Adipose tissue (tissue), 3 donors: ENCODE data around the gene SCLT1. TPM values are rescaled to one million over a fixed set of nuclear protein-coding genes. Genes with fewer than 3 reads are reported as not detected.

ENCODE experiments used
- H3K27ac ChIP-seq: one replicate; pipeline ENCODE4 v1.5.1; 2013; ENCODE audit warnings: low read depth, low read length
- WGBS, 3 donors: extraction: QIAGEN DNeasy Blood & Tissue Kit; methylation state at CpG; one replicate each; pipeline ENCODE4 v1.1.7; 2013; 5-methylcytosine and 5-hydroxymethylcytosine counted together
- polyA plus RNA-seq, 3 donors: library from polyadenylated mRNA; stranded (reverse); fragments of 200-250 nt; gene quantifications; one replicate each; pipeline ENCODE4 v1.2.3, GENCODE V29; 2013
- donor health status: healthy with polysubstance abuse.
- donor health status: Bipolar disorder and iron deficiency.
- donor health status: healthy.

SCLT1 gene
- polyA plus RNA-seq, 3 donors, result 1.8 to 5.4 (median 3.0) TPM

DNA sequence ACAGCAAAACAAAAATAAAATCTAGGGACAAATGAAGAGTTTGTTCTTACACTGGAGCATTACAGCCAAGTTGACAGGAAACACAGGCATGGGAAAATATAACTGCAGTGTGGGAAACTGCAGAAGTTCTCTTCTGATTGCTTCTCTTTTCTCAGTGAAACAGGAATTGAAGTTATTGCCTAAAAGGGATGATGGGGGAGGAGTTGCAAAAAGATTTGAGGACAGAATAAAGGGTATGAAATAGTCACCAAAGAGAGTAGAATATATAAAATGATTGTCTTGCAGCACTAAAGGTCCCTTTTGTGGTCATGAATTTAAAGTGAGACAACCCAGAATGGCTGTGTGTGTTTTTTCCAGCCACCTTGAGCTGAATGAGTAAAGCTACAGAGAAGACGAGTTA is 180.1 kb downstream of the SCLT1 start:
- no peak overlapping the region for H3K27ac ChIP-seq
- 57 to 76% (median 58%) methylated on average over 1 of the region's 1 CpG for WGBS, 3 donors

- WGBS, 3 donors, result 53 to 81% (median 65%) methylated on average over 5 of the region's 5 CpGs
- H3K27ac ChIP-seq, result no peak overlapping the region
These were observed 184.6 kb downstream of the SCLT1 start for GRCh38 chr4:128908735-128909134.

GRCh38 chr4:128907981-128908380 is 185.4 kb downstream of the SCLT1 start:
- H3K27ac ChIP-seq, result no peak overlapping the region
- WGBS, 3 donors, result 71 to 95% (median 75%) methylated on average over 2 of the region's 2 CpGs

DNA sequence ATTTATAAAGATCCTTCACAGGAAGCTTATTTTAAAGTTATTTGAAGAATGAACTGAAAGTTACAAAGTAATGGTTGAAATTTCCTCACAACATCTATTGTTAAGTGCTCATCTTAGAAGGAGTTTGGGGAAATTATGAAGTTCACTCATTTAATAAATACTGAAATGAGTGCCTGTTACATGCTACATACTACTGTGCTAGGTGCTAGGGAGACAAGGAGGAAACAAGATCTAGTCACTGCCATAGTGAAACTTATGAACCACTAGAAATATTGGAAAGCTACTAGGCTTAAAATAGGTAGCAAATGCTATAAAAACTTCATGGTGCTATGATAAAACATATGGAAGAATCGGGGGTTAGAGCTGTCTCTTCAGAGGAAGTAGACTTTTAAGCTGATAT is 186.8 kb downstream of the SCLT1 start:
- 74 to 79% (median 76%) methylated on average over 1 of the region's 1 CpG for WGBS, 3 donors
- no peak overlapping the region for H3K27ac ChIP-seq

DNA sequence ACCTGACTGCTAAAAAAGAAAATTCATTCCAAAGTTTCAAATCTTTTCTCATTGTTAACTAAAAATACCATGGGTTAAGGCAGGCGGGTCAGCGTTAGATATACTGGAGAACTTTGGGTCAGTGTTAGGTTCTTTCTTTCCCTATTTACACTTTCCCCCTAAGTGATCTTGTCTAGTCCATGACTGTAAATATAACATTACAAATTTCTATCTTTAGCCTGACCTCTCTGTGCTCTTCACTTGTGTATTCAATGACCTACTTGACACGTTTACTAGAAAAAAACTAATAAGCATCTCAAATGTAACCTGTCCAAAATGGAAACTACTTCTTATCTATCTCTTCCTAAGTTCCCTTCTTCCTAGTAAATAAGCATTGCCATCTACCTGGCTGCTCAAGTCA is 188.5 kb downstream of the SCLT1 start:
- WGBS, 3 donors, result 90 to 96% (median 95%) methylated on average over 3 of the region's 3 CpGs

GRCh38 chr4:128880662-128881061 is 212.7 kb downstream of the SCLT1 start:
- WGBS, 3 donors, result 68 to 80% (median 73%) methylated on average over 4 of the region's 4 CpGs
- no peak overlapping the region for H3K27ac ChIP-seq

More for the DNA sequence above, 188.5 kb downstream of the SCLT1 start:
- no peak overlapping the region for H3K27ac ChIP-seq

DNA sequence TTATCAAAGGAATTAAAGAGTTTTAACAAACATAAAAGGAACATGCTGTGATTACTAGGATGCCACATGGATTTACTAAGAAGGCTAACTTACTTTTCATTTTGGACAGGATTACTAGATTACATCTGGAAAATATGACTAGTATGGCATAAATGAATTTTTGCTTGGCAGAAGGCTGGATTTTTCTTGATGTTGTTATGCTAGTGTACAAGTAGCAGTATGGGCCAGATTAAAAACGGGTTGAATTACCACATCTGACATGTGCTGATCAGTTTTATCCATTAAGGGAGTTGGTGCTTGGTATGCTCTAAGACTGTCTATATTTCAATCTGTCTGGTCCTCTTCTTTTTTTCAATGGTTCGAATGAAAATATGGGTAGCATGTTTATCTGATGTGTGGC is 213.4 kb downstream of the SCLT1 start:
- no peak overlapping the region for H3K27ac ChIP-seq
- 80 to 88% (median 86%) methylated on average over 2 of the region's 2 CpGs for WGBS, 3 donors

DNA sequence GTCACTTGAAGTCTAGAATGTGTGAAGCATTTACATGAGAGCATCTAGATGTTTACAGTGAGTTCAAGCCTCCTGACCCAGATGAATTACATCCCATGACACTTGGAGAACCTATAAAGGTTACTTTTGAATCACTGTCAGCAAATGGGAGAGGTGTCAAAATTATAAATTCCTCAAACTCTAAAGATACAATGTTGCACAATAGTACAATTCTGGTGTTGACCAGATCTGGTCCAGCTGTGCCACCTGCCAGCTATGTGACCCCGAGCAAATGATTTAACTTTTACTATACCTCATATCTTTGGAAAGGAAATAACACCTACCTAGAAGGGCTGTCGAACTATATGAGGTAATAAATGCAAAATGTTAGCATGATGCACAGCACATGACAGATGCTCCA is 214.1 kb downstream of the SCLT1 start:
- 68 to 91% (median 86%) methylated on average over 2 of the region's 2 CpGs for WGBS, 3 donors
- H3K27ac ChIP-seq, result no peak overlapping the region

GRCh38 chr4:128877934-128878333 is 215.4 kb downstream of the SCLT1 start:
- no peak overlapping the region for H3K27ac ChIP-seq
- 93 to 96% (median 96%) methylated on average over 4 of the region's 4 CpGs for WGBS, 3 donors

- no peak overlapping the region for H3K27ac ChIP-seq
- WGBS, 3 donors, result 79 to 83% (median 81%) methylated on average over 2 of the region's 2 CpGs
These were observed 217.1 kb downstream of the SCLT1 start for GRCh38 chr4:128876200-128876599.

- no peak overlapping the region for H3K27ac ChIP-seq
- 95 to 96% (median 95%) methylated on average over 9 of the region's 9 CpGs for WGBS, 3 donors
These were observed 221.4 kb downstream of the SCLT1 start for GRCh38 chr4:128871948-128872347.

DNA sequence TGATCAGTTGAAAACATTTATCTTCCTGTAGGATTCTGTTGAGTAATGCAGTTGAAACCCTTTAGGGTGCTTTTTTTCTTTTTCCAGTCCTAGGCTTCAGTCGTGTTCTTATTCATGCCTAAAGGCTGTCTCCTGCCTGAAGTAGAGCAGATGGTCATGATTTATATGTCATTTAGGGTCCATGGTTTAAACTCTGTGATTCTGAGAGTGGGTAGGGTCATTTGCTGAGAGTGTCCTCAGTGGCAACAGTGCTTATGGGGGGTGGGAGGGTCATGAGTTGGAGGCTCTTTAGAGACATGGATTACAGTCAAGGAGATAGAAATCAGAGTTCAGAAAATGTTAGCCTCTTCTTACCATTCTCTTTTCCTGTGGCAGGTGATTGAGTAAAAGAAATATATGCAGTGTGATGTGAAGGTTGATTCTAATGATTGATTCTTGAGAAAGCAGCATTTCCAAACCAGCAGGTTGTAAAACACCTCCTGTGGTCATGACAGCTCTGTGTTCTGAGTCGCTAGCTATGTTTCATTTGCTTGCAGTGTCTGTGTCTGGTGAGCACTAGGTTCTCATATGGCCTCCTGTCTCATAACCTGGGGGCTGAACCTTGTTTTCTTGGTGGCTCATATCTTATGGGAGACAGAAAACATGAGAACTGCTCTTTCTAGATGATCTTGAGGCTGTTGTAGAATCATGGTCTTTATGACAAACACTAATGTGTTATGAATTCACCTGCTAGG is 223.4 kb downstream of the SCLT1 start:
- WGBS, 3 donors, result 81 to 90% (median 85%) methylated on average over 2 of the region's 2 CpGs
- H3K27ac ChIP-seq, result no peak overlapping the region

- 75 to 93% (median 83%) methylated on average over 3 of the region's 3 CpGs for WGBS, 3 donors
- H3K27ac ChIP-seq, result no peak overlapping the region
These were observed 224.6 kb downstream of the SCLT1 start for GRCh38 chr4:128868758-128869157.

- WGBS, 3 donors, result 57 to 91% (median 90%) methylated on average over 1 of the region's 1 CpG
- H3K27ac ChIP-seq, result no peak overlapping the region
These were observed 226.6 kb downstream of the SCLT1 start for GRCh38 chr4:128866691-128867090.

DNA sequence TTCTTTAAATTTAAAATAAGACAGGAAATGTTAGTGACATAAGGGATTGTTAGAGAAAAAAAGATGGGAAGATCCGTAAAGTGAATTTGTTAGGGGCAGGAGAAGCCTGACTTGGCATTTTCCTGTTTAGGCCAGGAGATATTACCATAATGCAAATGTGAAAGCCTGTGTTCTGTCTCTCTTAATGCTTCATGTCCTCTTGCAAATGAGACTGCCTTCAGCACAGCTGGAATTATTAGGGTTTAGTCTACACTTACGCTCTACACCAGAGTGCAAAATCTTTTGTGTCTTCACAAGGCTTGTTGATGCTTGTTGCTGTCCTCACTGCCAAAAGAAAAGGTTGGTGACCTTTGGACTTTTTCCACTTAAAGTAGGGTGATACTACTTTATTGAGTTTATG is 227.1 kb downstream of the SCLT1 start:
- 93 to 98% (median 95%) methylated on average over 2 of the region's 2 CpGs for WGBS, 3 donors
- H3K27ac ChIP-seq, result no peak overlapping the region

DNA sequence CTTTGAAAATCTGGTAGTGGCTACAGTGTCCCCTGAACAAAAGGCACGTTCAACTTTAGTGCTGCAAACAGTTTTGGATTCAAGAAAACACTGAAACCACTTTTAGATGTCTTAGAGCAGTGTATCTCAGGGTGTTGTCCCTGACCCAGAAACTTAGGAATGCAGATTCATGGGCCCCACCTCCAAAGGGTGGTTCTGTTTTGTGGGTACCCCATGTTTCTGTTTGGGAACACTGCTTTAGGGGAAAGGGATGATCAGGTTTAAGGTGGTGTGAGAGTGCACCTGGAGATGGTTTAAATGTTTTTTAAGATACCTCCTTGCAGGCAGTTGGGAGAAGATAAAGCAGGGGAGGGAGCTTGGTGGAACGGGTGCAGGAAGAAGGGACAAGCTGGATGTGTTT is 228.2 kb downstream of the SCLT1 start:
- H3K27ac ChIP-seq, result no peak overlapping the region
- WGBS, 3 donors, result 88 to 93% (median 91%) methylated on average over 2 of the region's 2 CpGs

- H3K27ac ChIP-seq, result no peak overlapping the region
- WGBS, 3 donors, result 43 to 51% (median 50%) methylated on average over 10 of the region's 10 CpGs
These were observed 229.8 kb downstream of the SCLT1 start for GRCh38 chr4:128863312-128864075.

- H3K27ac ChIP-seq, result no peak overlapping the region
- 61 to 86% (median 69%) methylated on average over 14 of the region's 14 CpGs for WGBS, 3 donors
These were observed 230.6 kb downstream of the SCLT1 start for GRCh38 chr4:128862608-128863311.

- H3K27ac ChIP-seq, result no peak overlapping the region
- WGBS, 3 donors, result 52 to 81% (median 58%) methylated on average over 13 of the region's 13 CpGs
These were observed 231.4 kb downstream of the SCLT1 start for GRCh38 chr4:128861856-128862518.
